ENCODE measurements around the gene LCOR.

DNA sequence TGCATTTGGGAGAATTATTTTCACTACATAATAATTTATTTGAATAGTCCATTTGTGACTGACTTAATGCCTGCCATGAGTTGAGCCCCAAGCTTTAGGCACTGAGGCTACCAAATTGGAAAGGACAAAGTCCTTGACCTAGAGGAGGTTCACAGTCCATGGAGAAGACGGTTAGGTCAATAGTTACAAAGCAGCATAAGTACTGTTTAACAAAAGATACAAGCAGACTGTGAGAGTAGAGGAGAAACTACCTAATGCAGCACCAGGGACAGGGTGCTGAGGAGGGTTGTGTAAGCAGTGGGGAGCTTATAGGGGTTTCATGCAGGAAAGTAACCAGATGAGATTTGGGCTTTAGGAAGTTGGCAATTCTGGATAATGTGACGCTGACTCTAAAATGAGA, 139.2 kb downstream of the LCOR start:
- TF ChIP-seq CTCF (IDR thresholded peaks at IDR 0.05): no peak
- TF ChIP-seq POLR2A (IDR thresholded peaks at IDR 0.05): no peak

Measured in heart left ventricle (tissue), 13 donors.